ENCODE data around the gene VTCN1. TPM values are rescaled to one million over a fixed set of nuclear protein-coding genes. Genes with fewer than 3 reads are reported as not detected.
A peak's percentile ranks its signal among the peaks of the same experiment; 100 is the strongest.
"Not testable (repeated sequence)": the region's sequence is repeated elsewhere in the genome, so short reads cannot be mapped to it uniquely, and the experiment has no call there.

The VTCN1 gene
- total RNA-seq, 1 donor from 2014 or later: 2.7 TPM

- no peak for DNase-seq (ENCODE audit: low spot score)
Observed at GRCh38 chr1:117123274-117123673, 87.5 kb downstream of the VTCN1 start.

GRCh38 chr1:117122330-117123025 lies 88.2 kb downstream of the VTCN1 start:
- DNase-seq (ENCODE audit: low spot score): no peak

DNA sequence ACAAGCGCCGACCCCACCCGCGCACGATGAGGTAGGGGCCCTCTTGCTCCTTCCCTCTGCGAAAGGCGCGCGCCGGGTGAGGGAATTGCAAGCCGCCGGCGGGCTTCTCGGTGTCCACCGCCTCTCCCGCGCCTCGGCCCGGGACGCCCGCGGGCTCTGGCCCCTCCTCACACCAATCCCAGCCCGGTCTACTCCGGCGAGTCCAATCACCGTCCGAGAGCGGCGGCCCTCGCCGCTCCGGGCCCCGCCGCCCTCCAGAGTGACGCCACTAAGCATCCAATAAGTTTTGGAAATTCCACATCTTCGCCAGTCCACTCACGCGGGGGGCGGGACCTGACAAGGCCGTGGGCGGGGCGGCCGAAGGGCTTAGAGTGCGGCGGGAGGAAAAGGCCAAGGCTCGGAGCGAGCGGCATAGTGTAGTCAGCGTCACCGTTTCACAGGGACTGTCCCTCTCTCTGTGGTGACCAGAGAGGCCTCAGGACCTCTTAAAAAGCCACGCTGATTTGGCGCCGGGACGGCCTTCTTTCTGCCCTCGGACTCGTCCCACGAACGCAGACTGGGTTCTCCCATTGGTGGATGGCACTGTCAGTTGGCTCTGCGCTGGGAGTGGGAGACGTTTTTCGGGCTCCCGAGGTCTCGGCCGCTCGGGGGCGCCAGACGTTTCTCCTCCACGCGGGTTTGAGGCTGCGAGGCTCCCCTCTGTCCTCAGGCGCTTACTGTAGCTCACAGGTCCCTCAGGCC lies 89.0 kb downstream of the VTCN1 start, which contains the start of gene TRIM45:
Gene TRIM45 (minus strand): TSS at position 161 of the 741 bp plus-strand sequence. CDS start 548 bp downstream, outside the sequence.
- DNase-seq (ENCODE audit: low spot score): peak; percentile 96

- DNase-seq (ENCODE audit: low spot score): no peak
Observed at GRCh38 chr1:117120774-117121588, 89.7 kb downstream of the VTCN1 start.

DNA sequence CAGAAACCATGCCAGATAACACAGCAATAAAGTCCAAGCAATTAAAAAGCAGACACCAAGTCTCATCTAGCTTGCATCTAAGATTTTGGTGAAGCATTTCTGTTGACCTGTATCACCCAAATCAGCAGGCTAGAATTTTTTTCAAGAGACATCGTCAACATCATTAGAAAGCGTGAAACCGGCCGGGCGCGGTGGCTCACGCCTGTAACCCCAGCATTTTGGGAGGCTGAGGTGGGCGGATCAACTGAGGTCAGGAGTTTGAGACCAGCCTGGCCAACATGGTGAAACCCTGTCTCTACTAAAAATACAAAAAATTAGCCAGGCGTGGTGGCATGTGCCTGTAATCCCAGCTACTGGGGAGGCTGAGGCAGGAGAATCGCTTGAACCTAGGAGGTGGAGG lies 91.6 kb downstream of the VTCN1 start:
- DNase-seq (ENCODE audit: low spot score): not testable (repeated sequence)

DNA sequence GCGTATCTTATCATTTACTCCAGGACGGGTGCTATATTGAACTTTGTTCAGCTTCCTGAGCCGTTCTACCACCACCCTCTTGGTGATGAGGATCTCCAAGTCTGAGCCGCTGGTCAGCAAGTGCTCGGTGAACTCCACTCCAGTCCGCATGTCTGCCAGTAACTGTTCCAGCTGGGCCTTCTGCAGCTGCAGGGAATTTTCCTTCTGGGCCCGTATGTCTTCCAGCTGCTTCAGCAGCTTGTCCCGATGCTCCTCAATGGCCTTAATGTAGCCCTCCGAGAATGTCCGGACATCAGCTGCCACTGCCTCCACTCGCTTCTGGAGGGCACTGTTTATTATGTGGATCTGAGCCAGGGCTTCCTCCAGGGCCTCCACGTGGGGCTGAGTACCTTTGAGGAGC lies 92.6 kb downstream of the VTCN1 start:
- DNase-seq (ENCODE audit: low spot score): no peak

DNA sequence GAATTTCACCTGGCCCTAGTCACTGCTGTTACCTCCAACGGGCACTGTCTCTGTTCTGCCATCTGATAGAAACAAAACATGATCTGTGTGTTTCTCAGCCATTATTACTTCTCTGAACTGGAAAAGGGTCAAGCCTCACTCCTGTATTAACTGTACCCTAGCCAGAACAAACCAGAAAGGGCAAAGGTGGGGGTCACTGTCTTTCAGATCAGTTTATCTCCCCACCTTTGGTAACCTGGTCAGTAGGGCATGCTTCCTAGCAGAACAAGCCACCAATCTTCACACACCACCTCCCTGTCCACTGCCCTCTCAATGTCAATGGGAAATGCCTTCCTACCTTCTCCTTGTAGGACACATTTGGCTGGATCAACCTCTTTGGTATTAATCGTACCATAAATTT lies 93.0 kb downstream of the VTCN1 start:
- no peak for DNase-seq (ENCODE audit: low spot score)

DNA sequence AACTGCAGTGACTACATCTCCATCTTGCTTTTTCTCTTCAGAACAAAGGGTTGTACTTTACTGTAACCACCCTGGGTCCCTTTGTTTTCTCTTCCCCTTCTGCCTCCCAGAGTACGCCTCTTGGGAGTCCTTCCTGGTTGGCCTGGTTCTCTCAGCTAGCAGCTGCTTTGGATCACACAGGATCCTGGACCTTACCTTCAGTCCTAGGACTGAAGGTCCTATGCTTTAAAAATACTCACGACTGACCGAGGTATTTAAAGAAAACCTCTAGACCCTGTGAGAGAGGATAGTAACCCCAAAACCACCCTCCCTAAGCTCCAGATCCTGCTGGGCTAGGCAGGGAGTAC lies 94.0 kb downstream of the VTCN1 start:
- no peak for DNase-seq (ENCODE audit: low spot score)

DNA sequence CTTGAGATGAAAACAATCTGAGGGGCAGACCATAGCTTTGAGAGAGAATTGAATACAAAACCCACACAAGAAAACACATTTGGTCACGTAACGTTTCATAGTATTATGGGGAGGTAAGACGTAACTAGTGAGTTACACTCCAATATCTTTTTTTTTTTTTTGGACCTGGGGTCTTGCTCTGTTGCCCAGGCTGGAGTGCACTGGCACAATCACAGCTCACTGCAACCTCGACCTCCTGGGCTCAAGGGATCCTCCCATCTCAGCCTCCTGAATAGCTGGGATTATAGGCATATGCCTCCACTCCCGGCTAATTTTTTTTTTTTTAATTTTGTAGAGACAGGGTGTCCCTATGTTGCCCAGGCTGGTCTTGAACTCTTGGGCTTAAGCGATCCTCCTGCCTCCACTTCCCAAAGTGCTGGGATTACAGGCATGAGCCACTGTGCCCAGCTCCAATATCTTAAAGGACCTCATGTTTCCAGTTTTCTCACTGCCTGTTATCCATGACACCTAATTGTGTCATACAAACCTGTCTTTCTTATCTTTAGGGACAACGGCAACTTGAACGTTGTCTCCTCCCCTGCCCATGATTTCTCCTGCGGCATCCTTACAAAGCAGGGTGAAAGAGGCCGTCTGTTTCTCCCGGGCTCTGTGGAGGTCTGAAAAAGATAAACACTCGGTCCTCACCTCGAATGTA lies 94.5 kb downstream of the VTCN1 start:
- DNase-seq (ENCODE audit: low spot score): no peak

- DNase-seq (ENCODE audit: low spot score): no peak
Observed at GRCh38 chr1:117114877-117115276, 95.8 kb downstream of the VTCN1 start.

DNA sequence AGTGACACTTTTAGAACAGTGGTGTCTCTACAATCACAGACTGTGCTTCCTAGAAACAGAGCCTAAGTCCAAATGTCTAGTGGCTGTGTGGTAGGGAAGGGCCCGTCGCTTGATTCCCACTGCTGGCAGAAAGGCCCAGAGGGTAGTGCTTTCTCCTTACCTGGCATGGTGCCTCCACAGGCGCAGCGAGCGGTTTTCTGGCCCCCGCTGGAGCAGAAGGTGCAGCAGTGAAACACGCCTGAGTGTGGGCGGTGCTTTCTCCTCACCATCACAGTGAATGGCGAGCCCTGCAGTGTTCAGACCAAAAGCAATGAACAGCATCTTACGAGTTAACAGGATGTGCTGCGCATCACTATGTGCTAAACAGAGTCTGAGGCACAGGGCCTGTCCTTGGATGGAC lies 97.5 kb downstream of the VTCN1 start:
- DNase-seq (ENCODE audit: low spot score): no peak

DNA sequence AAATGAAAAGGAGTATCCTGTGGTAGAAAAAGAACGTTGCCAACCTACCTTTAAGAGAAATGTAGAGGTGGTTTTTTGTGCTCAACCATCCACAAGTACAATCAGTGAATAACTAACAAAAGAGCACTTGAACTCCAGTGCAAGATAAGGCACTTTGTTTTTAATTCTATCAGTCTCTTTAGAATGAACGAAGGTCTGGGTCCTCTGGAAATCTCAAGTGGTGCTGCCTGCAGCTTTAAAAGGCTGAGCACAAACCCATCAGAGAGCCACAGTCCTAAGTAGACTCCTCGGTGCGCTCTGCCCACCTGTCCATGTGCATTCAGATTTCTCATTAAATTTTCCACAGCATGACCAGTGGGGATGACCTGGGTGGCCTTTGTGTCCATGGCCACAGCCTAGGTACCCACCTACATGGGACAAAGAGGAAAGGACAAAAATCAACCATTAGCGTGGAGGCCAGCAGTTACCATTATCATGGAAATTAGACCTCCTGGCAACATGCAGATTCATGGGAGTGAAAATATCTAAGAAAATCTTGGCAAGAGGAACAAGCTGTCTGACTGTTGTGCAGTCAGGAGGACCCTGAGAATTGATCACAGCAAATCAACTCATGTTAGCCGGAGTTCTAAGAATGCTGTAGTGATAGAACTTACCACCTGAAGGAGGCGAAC lies 98.5 kb downstream of the VTCN1 start:
- no peak for DNase-seq (ENCODE audit: low spot score)

DNA sequence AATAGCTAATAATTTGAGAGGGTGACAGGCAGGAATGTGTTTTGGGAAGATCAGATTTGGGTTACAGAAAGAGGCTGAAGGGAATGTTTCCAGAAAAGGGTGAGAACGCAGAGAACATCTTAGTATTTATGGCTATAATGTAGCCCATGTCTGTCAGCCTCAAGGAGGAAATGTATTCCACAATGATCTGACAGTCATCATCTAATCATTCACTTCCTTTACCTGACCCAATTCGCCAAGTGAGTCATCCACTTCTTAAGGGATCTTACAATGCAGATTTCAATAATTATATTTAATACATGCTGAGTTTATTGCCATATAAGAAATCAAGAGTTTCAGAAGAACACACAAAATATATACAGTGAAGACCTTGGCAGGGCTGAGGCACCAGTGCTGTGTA lies 100.0 kb downstream of the VTCN1 start:
- no peak for DNase-seq (ENCODE audit: low spot score)

DNA sequence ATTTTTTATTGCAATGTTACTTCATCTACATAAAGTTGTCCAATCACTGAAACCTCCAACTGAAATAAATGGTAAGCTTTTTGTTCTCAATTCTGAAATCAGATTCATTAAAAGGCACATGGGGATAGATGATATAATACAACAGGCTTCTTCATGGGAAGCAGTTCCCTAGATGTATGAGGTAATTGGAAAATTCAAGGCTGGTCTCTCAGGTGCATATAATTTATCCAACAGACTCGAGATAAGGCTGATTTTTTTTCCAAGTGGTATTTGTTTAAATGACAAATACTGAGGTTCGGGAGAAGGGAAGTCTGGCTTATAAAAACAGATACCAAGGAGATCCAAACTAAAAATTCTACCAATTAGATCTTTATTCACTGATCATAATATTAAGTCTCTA lies 103.4 kb downstream of the VTCN1 start:
- no peak for DNase-seq (ENCODE audit: low spot score)

DNA sequence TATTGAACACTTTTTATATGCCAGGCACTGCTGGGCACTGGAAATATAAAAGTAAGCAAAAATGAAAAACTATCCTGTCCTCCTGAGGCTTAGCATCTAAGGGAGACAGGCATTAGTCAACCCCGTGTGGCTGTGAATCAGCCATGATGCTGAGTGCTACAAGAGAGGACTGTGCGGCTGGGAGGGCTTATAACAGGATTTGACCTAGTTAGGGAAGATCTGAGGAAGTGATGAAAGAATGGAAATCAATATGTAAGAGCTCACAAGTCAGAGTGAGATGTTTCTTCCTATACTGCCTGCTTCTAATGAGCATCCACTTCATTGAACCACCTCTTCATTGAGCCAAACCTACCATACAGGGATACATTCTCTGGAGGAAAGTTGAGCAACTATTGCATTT lies 104.2 kb downstream of the VTCN1 start:
- no peak for DNase-seq (ENCODE audit: low spot score)

- no peak for DNase-seq (ENCODE audit: low spot score)
Observed at GRCh38 chr1:117105722-117106121, 105.0 kb downstream of the VTCN1 start.

DNA sequence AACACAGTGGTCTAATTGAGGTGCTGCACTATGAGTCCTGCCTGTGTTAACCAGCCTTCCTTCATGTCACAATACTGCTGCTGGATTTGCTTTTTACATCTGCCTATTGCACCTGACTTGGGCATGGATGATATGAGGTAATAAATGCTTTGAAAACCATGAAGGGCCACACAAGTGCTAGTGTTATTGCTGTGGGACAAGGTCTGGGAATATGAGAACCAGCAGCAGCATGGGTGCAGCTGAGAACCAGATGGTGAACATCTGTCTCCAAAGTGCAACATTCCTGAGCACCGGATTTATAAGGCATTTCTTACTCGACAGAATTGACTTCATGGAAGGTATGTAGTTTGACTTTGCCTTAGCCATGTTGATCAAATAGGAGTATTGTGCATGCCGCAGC lies 105.7 kb downstream of the VTCN1 start:
- DNase-seq (ENCODE audit: low spot score): no peak

GRCh38 chr1:117101858-117102257 lies 108.9 kb downstream of the VTCN1 start:
- not testable (repeated sequence) for DNase-seq (ENCODE audit: low spot score)

DNA sequence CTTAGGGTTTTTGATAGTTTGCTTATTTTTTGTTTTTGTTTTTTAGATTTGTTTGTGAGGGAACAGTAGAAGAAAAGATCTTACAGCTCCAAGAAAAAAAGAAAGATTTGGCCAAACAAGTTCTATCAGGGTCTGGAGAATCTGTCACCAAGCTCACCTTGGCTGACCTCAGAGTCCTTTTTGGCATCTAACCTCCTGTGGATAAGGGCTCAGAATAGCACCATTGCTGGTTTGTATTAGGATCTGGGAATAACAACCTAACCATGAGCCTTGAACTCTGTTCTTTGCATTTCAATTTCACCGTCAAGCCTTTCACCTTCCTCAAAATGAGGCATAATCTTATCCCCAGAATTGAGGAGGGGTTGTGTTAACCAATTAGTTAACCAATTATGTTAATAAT lies 109.4 kb downstream of the VTCN1 start:
- DNase-seq (ENCODE audit: low spot score): no peak

DNA sequence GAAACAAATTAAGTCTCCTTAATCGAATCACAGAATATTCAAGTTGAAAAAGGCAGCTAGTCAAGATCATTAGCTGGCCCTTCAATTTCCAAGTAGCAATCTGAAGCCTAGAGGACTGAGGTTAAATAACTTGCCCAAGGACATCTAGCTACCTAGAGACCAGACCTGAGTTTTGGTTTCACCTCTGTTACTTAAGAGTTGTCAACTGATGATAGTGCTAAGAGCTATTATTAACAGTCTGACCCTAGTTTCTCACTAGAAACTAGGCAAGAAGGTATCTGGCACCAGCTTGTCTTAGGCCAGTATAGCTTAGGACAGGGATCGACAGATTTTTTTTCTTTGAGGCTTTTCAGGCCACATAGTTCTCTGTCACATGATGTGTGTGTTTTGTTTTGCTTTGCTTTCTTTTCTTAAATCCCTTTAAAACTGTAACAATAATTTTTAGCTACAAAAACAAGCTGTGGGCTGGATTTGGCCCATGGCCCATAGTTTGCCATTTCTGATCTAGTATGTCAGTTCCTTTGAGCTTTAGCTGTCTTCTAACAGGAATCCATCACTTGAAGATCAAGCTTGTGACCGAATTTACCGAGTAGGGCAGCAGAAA lies 112.3 kb downstream of the VTCN1 start:
- no peak for DNase-seq (ENCODE audit: low spot score)

DNA sequence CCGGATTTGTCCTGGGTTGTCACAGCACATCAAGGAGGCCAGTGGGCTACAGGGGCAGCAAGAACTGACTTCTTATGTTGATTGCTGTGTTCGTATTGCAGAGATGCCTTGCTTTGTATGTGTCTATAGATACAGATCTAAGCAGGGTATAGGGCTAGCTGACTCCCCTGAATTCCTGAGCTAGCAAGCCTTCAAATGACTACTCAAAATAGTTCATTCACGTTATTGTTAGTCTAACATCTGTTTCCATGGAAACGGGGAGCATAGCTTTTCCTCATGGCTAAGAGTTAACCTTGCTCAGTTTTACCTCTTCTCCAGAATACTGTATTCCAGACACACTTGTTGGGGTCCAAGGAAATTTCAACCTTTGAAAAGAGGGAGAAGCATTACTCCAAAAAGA lies 113.3 kb downstream of the VTCN1 start:
- no peak for DNase-seq (ENCODE audit: low spot score)

All from mucosa of gallbladder (tissue), 1 donor.